NCI-H2227 (cell line): ENCODE measurements around the gene SLC11A2.
"Not testable (repeated sequence)": the region's sequence is repeated elsewhere in the genome, so short reads cannot be mapped to it uniquely, and the experiment has no call there.

Experiments used
- DNase-seq: peaks from one replicate; lab custom pipeline; 2025; ENCODE audit not compliant: unreplicated experiment; lab: John Stamatoyannopoulos, UW

SLC11A2 gene

GRCh38 chr12:51027342-51027835, 1.2 kb upstream of the SLC11A2 start:
- DNase-seq, result peak; percentile 5

- no peak for DNase-seq
Observed at GRCh38 chr12:51025338-51025835, 797 bp downstream of the SLC11A2 start.

GRCh38 chr12:51023625-51024382, 2.4 kb downstream of the SLC11A2 start:
- no peak for DNase-seq

- no peak for DNase-seq
Observed at GRCh38 chr12:51021694-51022093, 4.5 kb downstream of the SLC11A2 start.

- DNase-seq, result no peak
Observed at GRCh38 chr12:51020448-51021182, 5.6 kb downstream of the SLC11A2 start.

- DNase-seq, result no peak
Observed at GRCh38 chr12:51019927-51020326, 6.3 kb downstream of the SLC11A2 start.

GRCh38 chr12:51018956-51019355, 7.2 kb downstream of the SLC11A2 start:
- no peak for DNase-seq

- DNase-seq, result no peak
Observed at GRCh38 chr12:51017452-51017851, 8.7 kb downstream of the SLC11A2 start.

- not testable (repeated sequence) for DNase-seq
Observed at GRCh38 chr12:51014467-51014866, 11.7 kb downstream of the SLC11A2 start.

- DNase-seq, result no peak
Observed at GRCh38 chr12:51013441-51013840, 12.7 kb downstream of the SLC11A2 start.

- no peak for DNase-seq
Observed at GRCh38 chr12:51012570-51013236, 13.5 kb downstream of the SLC11A2 start.

- no peak for DNase-seq
Observed at GRCh38 chr12:51011955-51012354, 14.2 kb downstream of the SLC11A2 start.

GRCh38 chr12:51009056-51009440, 17.1 kb downstream of the SLC11A2 start:
- peak; percentile 5 for DNase-seq

GRCh38 chr12:51008329-51009055, 17.7 kb downstream of the SLC11A2 start:
- DNase-seq, result no peak

GRCh38 chr12:51005671-51006070, 20.5 kb downstream of the SLC11A2 start:
- DNase-seq, result no peak

GRCh38 chr12:51005030-51005429, 21.2 kb downstream of the SLC11A2 start:
- no peak for DNase-seq

- DNase-seq, result no peak
Observed at GRCh38 chr12:51004504-51004903, 21.7 kb downstream of the SLC11A2 start.

GRCh38 chr12:51001799-51002198, 24.4 kb downstream of the SLC11A2 start:
- DNase-seq, result no peak

GRCh38 chr12:51000245-51000644, 25.9 kb downstream of the SLC11A2 start:
- DNase-seq, result no peak

- DNase-seq, result no peak
Observed at GRCh38 chr12:50999093-50999492, 27.1 kb downstream of the SLC11A2 start.

- DNase-seq, result no peak
Observed at GRCh38 chr12:50992819-50993218, 33.4 kb downstream of the SLC11A2 start.
